ENCODE data around the gene HPS1.

GRCh38 chr10:98373260-98374040 lies 73.3 kb downstream of the HPS1 start:
- TF ChIP-seq CTCF (tag by site-specific recombination; IDR thresholded peaks at IDR 0.05) (no peak), TCF7L2 (IDR thresholded peaks at IDR 0.05; ENCODE audit: borderline replicate concordance, low read depth, low read length) (no peak), ZNF76 (tag by site-specific recombination; IDR thresholded peaks at IDR 0.05; ENCODE audit: borderline replicate concordance, low read depth) (no peak), ZNF214 (tag by site-specific recombination; IDR thresholded peaks at IDR 0.05; ENCODE audit: borderline replicate concordance) (no peak), ZNF585B (tag by site-specific recombination; IDR thresholded peaks at IDR 0.05) (no peak), IKZF3 (tag by site-specific recombination; IDR thresholded peaks at IDR 0.05) (no peak), YY1 (tag by site-specific recombination; IDR thresholded peaks at IDR 0.05) (no peak), ZNF350 (tag by site-specific recombination; IDR thresholded peaks at IDR 0.05) (no peak), ZBTB1 (tag by site-specific recombination; IDR thresholded peaks at IDR 0.05) (no peak)

Measured in HEK293 (cell line).